Endothelial cell of umbilical vein (primary cell): ENCODE results near the gene PABPC1L. TPM values are rescaled to one million over a fixed set of nuclear protein-coding genes. Genes with fewer than 3 reads are reported as not detected.

Source experiments
- BruUV-seq: library from RNA; stranded (reverse); fragments of 400-500 nt; replicated peaks from 2 replicates; lab custom pipeline; 2021; lab: Mats Ljungman, UMichigan
- CTCF ChIA-PET: fragments of 300-600, 350-600 bp; sonication (Branson Sonifier 250); formaldehyde crosslinking; loops from one replicate; lab custom pipeline; 2021; ENCODE audit warnings: antibody characterized with exemption, inconsistent platforms; lab: Charles Lee
- POLR2A ChIA-PET: fragments of 300-600, 350-600 bp; sonication (Branson Sonifier 250); formaldehyde crosslinking; loops from one replicate; lab custom pipeline; 2021; ENCODE audit warnings: antibody characterized with exemption, inconsistent platforms; lab: Charles Lee
- DNase-seq: peaks from one replicate; pipeline ENCODE4 v3.0.0-alpha.2; 2011; ENCODE audit warnings: low read depth, low spot score
- FAIRE-seq: peaks from 2 replicates; lab custom pipeline; 2011; peaks lifted over from hg19 to GRCh38; lab: Jason Lieb, UNC
- H2AFZ ChIP-seq: 2 replicates; pipeline ENCODE4 v1.6.0; 2012; ENCODE audit warnings: low read depth, low read length, control low read depth, inconsistent platforms
- H3K27ac ChIP-seq: 2 replicates; pipeline ENCODE4 v1.5.1; 2011; ENCODE audit warnings: low read depth, mild to moderate bottlenecking, control low read depth, low read length, moderate library complexity; ENCODE audit not compliant: insufficient read depth
- H3K27me3 ChIP-seq, 2 experiments: 2 replicates each; pipeline versions ENCODE4 v1.6.0 to v1.6.1; 2011; ENCODE audit warnings: low read length in 2 of 2, mixed read lengths in 1 of 2; ENCODE audit not compliant: control insufficient read depth in 2 of 2, insufficient read depth in 2 of 2
- H3K36me3 ChIP-seq, 2 experiments: 2 replicates in 1 of 2; 3 replicates in 1 of 2; pipeline ENCODE4 v1.5.1; 2011; ENCODE audit warnings: low read length in 2 of 2, mild to moderate bottlenecking in 1 of 2, moderate library complexity in 1 of 2; ENCODE audit not compliant: control insufficient read depth in 2 of 2, insufficient read depth in 2 of 2; ENCODE audit errors: extremely low read depth in 1 of 2
- H3K4me1 ChIP-seq: 3 replicates; pipeline ENCODE4 v1.5.1; 2011; ENCODE audit warnings: mild to moderate bottlenecking, low read length; ENCODE audit not compliant: control insufficient read depth, insufficient read depth; ENCODE audit errors: extremely low read depth
- H3K4me2 ChIP-seq: 2 replicates; pipeline ENCODE4 v1.6.1; 2011; ENCODE audit warnings: low read length, control low read depth, mixed read lengths; ENCODE audit not compliant: insufficient read depth
- H3K4me3 ChIP-seq, 3 experiments: fragments of 200-600 bp in 1 of 3; sonication (generic), shearing (Covaris generic) in 1 of 3; replicated peaks in 1 of 3; 2 replicates each; pipeline ENCODE4 v1.5.1; 2011 to 2016; ENCODE audit warnings: control low read depth in 3 of 3, low read length in 3 of 3, mild to moderate bottlenecking in 2 of 3, inconsistent platforms in 1 of 3, low read depth in 1 of 3, moderate library complexity in 1 of 3; ENCODE audit not compliant: insufficient read depth in 1 of 3
- H3K79me2 ChIP-seq: 2 replicates; pipeline ENCODE4 v1.6.0; 2012; ENCODE audit warnings: low read length, inconsistent platforms; ENCODE audit not compliant: control insufficient read depth, insufficient read depth
- H3K9ac ChIP-seq: replicated peaks from 2 replicates; pipeline ENCODE3; 2011; ENCODE audit warnings: low read length, control low read depth; ENCODE audit not compliant: insufficient read depth; ENCODE audit errors: extremely low read depth
- H3K9me1 ChIP-seq: replicated peaks from 3 replicates; pipeline ENCODE4 v1.6.0; 2011; ENCODE audit warnings: mild to moderate bottlenecking, low read length; ENCODE audit not compliant: control insufficient read depth, insufficient read depth; ENCODE audit errors: extremely low read depth
- H3K9me3 ChIP-seq: replicated peaks from 2 replicates; pipeline ENCODE4 v1.5.1; 2012; ENCODE audit warnings: low read length, inconsistent platforms; ENCODE audit not compliant: control insufficient read depth, insufficient read depth
- H4K20me1 ChIP-seq: replicated peaks from 2 replicates; pipeline ENCODE3; 2011; ENCODE audit warnings: mild to moderate bottlenecking, low read length; ENCODE audit not compliant: control insufficient read depth, insufficient read depth; ENCODE audit errors: extremely low read depth
- FOS ChIP-seq: IDR thresholded peaks from 2 replicates; pipeline ENCODE4 v1.6.1; 2011; ENCODE audit warnings: mild to moderate bottlenecking, low read length, moderate library complexity, borderline replicate concordance; ENCODE audit not compliant: insufficient read depth
- JUN ChIP-seq: IDR thresholded peaks from 2 replicates; pipeline ENCODE4 v1.6.1; 2011; ENCODE audit warnings: borderline replicate concordance, low read depth; ENCODE audit not compliant: insufficient read length, insufficient read depth
- MYC ChIP-seq: IDR thresholded peaks from one replicate; pipeline ENCODE4 v1.6.1; 2011; ENCODE audit warnings: mild to moderate bottlenecking, low read depth, low read length
- POLR2A ChIP-seq: IDR thresholded peaks from 2 replicates; pipeline ENCODE4 v1.6.1; 2012; ENCODE audit warnings: low read depth, mild to moderate bottlenecking, control low read depth, low read length
- POLR2AphosphoS5 ChIP-seq: IDR thresholded peaks from 2 replicates; pipeline ENCODE4 v1.6.1; 2012; ENCODE audit warnings: low read depth, mild to moderate bottlenecking, control low read depth, low read length, moderate library complexity; ENCODE audit not compliant: insufficient read depth
- dilution Hi-C: fragments of 300-500 bp; cut with MboI; formaldehyde crosslinking; loops from one replicate; pipeline ENCODE4 v1.15.0; 2019; ENCODE audit warnings: low sequenced_read_pairs; ENCODE audit not compliant: extremely low pct_ligation_motif_present
- intact Hi-C: fragments of 100-400 bp; cut with micrococcal nuclease; formaldehyde crosslinking; loops from one replicate; pipeline ENCODE4 v1.10.0; 2022
- polyA plus RNA-seq, 4 experiments: library from polyadenylated mRNA; depleted of rRNA in 3 of 4; stranded (reverse) in 3 of 4; unstranded in 1 of 4; fragments of >200 nt; gene quantifications; 2 replicates each; pipeline versions ENCODE4 v1.2.1 to v1.2.3, GENCODE V29; 2011 to 2012; ENCODE audit warnings: missing spikeins in 1 of 4
- total RNA-seq: library from RNA; stranded (reverse); gene quantifications from 2 replicates; pipeline ENCODE4 v1.2.3, GENCODE V29; 2021
- TF ChIP-seq, protein P1 (sequence below): IDR thresholded peaks from 2 replicates; pipeline ENCODE4 v1.6.1; 2011; ENCODE audit not compliant: insufficient read depth, insufficient read length

Gene PABPC1L
- total and polyA plus RNA-seq, 2 donors (not counting 3 experiments of a cell fraction or from before 2014, with no cell fraction given), result 7.8 to 12.6 TPM

DNA sequence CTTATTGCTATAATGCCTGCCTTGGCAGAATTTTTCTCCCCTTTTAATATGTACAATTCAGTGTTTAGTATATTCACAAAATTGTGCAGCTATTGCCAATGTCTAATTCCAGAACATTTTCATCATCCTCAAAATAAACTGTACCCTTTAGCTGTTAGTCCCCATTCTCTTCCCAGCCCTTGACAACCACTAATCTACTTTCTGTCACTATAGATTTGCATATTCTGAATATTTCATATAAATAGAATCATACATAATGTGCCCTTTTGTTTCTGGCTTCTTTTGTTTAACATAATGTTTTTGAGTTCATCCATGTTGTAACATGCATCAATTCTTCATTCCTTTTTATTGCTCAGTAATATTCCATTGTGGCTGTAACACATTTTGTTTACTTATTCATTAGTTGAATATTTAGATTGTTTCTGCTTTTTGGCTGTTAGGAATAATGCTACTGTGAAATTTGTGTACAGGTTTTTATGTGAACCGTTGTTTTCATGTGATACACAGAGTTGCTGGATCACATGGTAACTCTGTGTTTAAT, 78.8 kb downstream of the PABPC1L start:
- Histone ChIP-seq H3K4me2 (no peak overlapping the region), H2AFZ (no peak overlapping the region), H3K27me3 (no peaks in the 10 kb centered on the region), H3K4me3 (no peak overlapping the region), H3K27ac (no peak overlapping the region), H3K9me3 (no peaks in the 10 kb centered on the region), H3K9me1 (no peaks in the 10 kb centered on the region), H3K9ac (no peak overlapping the region), H3K79me2 (peaks cover 10% of the 10 kb centered on the region), H3K36me3 (peaks cover 0 to 3% of the 10 kb centered on the region in 2 experiments), H4K20me1 (no peaks in the 10 kb centered on the region), H3K4me1 (peaks cover 12% of the 10 kb centered on the region)
- BruUV-seq, result no TSS peak
- FAIRE-seq, result no peak
- DNase-seq, result no peak
- intact Hi-C loops (no loop called here), dilution Hi-C loops (no loop called here)
- ChIA-PET CTCF (interaction anchor here (3.1 kb wide), 1 partner anchor 11 kb away, joined by 13 read pairs; no protein-coding TSS in a partner anchor), POLR2A (no interaction called here)
- TF ChIP-seq FOS (no peak), JUN (no peak), POLR2A (no peak), MYC (no peak), POLR2AphosphoS5 (no peak)
- TF ChIP-seq, protein P1, sequence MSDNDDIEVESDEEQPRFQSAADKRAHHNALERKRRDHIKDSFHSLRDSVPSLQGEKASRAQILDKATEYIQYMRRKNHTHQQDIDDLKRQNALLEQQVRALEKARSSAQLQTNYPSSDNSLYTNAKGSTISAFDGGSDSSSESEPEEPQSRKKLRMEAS, result no peak

Other genes with a start within 250 kb of the PABPC1L start
- gene CCN5, start 194.7 kb upstream of the PABPC1L start, total RNA-seq, result not detected in 2 replicates
- 0.03 and 0.14 TPM in 2 replicates for gene CCN5, start 194.7 kb upstream of the PABPC1L start, polyA plus RNA-seq
- gene KCNK15, start 164.2 kb upstream of the PABPC1L start, total RNA-seq, result not detected in 2 replicates
- 0.05 and 0.06 TPM in 2 replicates for gene KCNK15, start 164.2 kb upstream of the PABPC1L start, polyA plus RNA-seq
- gene RIMS4, start 99.5 kb upstream of the PABPC1L start, total RNA-seq, result not detected in 2 replicates
- not detected in 2 replicates for gene RIMS4, start 99.5 kb upstream of the PABPC1L start, polyA plus RNA-seq
- 255 and 256 TPM in 2 replicates for gene YWHAB, start 24.4 kb upstream of the PABPC1L start, total RNA-seq
- 45.9 and 65.9 TPM in 2 replicates for gene YWHAB, start 24.4 kb upstream of the PABPC1L start, polyA plus RNA-seq
- 37.0 and 44.2 TPM in 2 replicates for gene TOMM34, start 50.3 kb downstream of the PABPC1L start, total RNA-seq
- 36.3 and 36.9 TPM in 2 replicates for gene TOMM34, start 50.3 kb downstream of the PABPC1L start, polyA plus RNA-seq
- gene STK4, start 56.5 kb downstream of the PABPC1L start, total RNA-seq, result 28.2 and 29.6 TPM in 2 replicates
- gene STK4, start 56.5 kb downstream of the PABPC1L start, polyA plus RNA-seq, result 7.0 and 9.1 TPM in 2 replicates
- gene KCNS1, start 191.1 kb downstream of the PABPC1L start, total RNA-seq, result 0.23 and 0.29 TPM in 2 replicates
- gene KCNS1, start 191.1 kb downstream of the PABPC1L start, polyA plus RNA-seq, result 0.14 and 0.29 TPM in 2 replicates
- gene WFDC5, start 205.1 kb downstream of the PABPC1L start, total RNA-seq, result not detected in 2 replicates
- not detected in 2 replicates for gene WFDC5, start 205.1 kb downstream of the PABPC1L start, polyA plus RNA-seq
- gene WFDC12, start 214.4 kb downstream of the PABPC1L start, total RNA-seq, result not detected in 2 replicates
- not detected in 2 replicates for gene WFDC12, start 214.4 kb downstream of the PABPC1L start, polyA plus RNA-seq